Liver (tissue), 9 donors: ENCODE results near the gene LRIT2. TPM values are rescaled to one million over a fixed set of nuclear protein-coding genes. Genes with fewer than 3 reads are reported as not detected.

ENCODE experiments used
- DNase-seq: peaks from one replicate; pipeline ENCODE4 v3.0.0-alpha.2; 2017; ENCODE audit warnings: low spot score
- H3K27ac ChIP-seq, 2 donors: one replicate each; pipeline ENCODE4 v1.7.0; 2013; ENCODE audit warnings: inconsistent platforms in 2 of 2, low read length in 2 of 2, control low read depth in 1 of 2, low read depth in 1 of 2, mild to moderate bottlenecking in 1 of 2
- H3K27me3 ChIP-seq, 4 donors: one replicate each; pipeline versions ENCODE4 v1.6.1 to v1.7.0; 2013; ENCODE audit warnings: low read length in 3 of 4, inconsistent platforms in 1 of 4, mild to moderate bottlenecking in 1 of 4, moderate library complexity in 1 of 4; ENCODE audit not compliant: control insufficient read depth in 4 of 4, insufficient read depth in 4 of 4
- H3K36me3 ChIP-seq, 4 donors: one replicate each; pipeline versions ENCODE4 v1.6.1 to v1.7.0; 2013; ENCODE audit warnings: low read length in 3 of 4, mild to moderate bottlenecking in 3 of 4, low read depth in 1 of 4, moderate library complexity in 1 of 4; ENCODE audit not compliant: control insufficient read depth in 4 of 4, insufficient read depth in 3 of 4
- H3K4me1 ChIP-seq, 4 donors: one replicate each; pipeline versions ENCODE4 v1.6.1 to v1.7.0; 2013; ENCODE audit warnings: low read length in 3 of 4, mild to moderate bottlenecking in 3 of 4, moderate library complexity in 1 of 4; ENCODE audit not compliant: control insufficient read depth in 4 of 4, insufficient read depth in 4 of 4
- H3K4me3 ChIP-seq, 3 donors: one replicate each; pipeline versions ENCODE4 v1.6.1 to v1.7.0; 2013; ENCODE audit warnings: low read length in 3 of 3, control low read depth in 1 of 3, low read depth in 1 of 3, mild to moderate bottlenecking in 1 of 3
- H3K9ac ChIP-seq, 2 donors: one replicate each; pipeline ENCODE4 v1.7.0; 2013; ENCODE audit warnings: low read length in 2 of 2, mild to moderate bottlenecking in 2 of 2, moderate library complexity in 2 of 2, control low read depth in 1 of 2, low read depth in 1 of 2
- H3K9me3 ChIP-seq, 4 donors: one replicate each; pipeline versions ENCODE4 v1.6.1 to v1.7.0; 2013; ENCODE audit warnings: low read length in 3 of 4; ENCODE audit not compliant: control insufficient read depth in 4 of 4
- EGR1 ChIP-seq, 2 donors: IDR thresholded peaks; 2 replicates each; pipeline ENCODE4 v1.6.1; 2016 to 2018; ENCODE audit warnings: antibody characterized with exemption in 2 of 2, low read depth in 2 of 2
- FOXA2 ChIP-seq: IDR thresholded peaks from 2 replicates; pipeline ENCODE4 v1.6.1; 2016; ENCODE audit warnings: antibody characterized with exemption
- HNF4A ChIP-seq, 2 donors: conservative IDR thresholded peaks; 2 replicates each; pipeline ENCODE4 v1.6.1; 2016; ENCODE audit warnings: antibody characterized with exemption in 2 of 2, mild to moderate bottlenecking in 2 of 2
- HNF4G ChIP-seq: IDR thresholded peaks from 2 replicates; pipeline ENCODE4 v1.6.1; 2016; ENCODE audit warnings: antibody characterized with exemption
- JUND ChIP-seq, 2 donors: IDR thresholded peaks; 2 replicates each; pipeline ENCODE4 v1.6.1; 2016; ENCODE audit warnings: antibody characterized with exemption in 2 of 2
- RAD21 ChIP-seq, 2 donors: IDR thresholded peaks; 2 replicates each; pipeline ENCODE4 v1.6.1; 2016; ENCODE audit warnings: antibody characterized with exemption in 2 of 2, mild to moderate bottlenecking in 2 of 2
- SP1 ChIP-seq: IDR thresholded peaks from 2 replicates; pipeline ENCODE4 v1.6.1; 2018; ENCODE audit warnings: antibody characterized with exemption, mild to moderate bottlenecking
- TAF1 ChIP-seq: conservative IDR thresholded peaks from 2 replicates; pipeline ENCODE4 v1.6.1; 2016; ENCODE audit warnings: antibody characterized with exemption, mild to moderate bottlenecking
- YY1 ChIP-seq: IDR thresholded peaks from 2 replicates; pipeline ENCODE4 v1.6.1; 2016; ENCODE audit warnings: antibody characterized with exemption, mild to moderate bottlenecking
- WGBS: extraction: QIAGEN DNeasy Blood & Tissue Kit; methylation state at CpG from one replicate; pipeline ENCODE4 v1.1.7; 2013; 5-methylcytosine and 5-hydroxymethylcytosine counted together
- polyA plus RNA-seq, 2 donors: library from polyadenylated mRNA; stranded (reverse) in 1 of 2; unstranded in 1 of 2; fragments of 200-250 nt in 1 of 2; fragments of >200 nt in 1 of 2; fragmentation: Nextera tagmentation in 1 of 2; extraction: Ambion mirVana in 1 of 2; gene quantifications; one replicate each; pipeline versions ENCODE4 v1.2.1 to v1.2.3, GENCODE V29; 2013 to 2015
- total RNA-seq, 2 donors: library from RNA; depleted of rRNA; stranded (reverse); fragments of >200 nt; gene quantifications; one replicate each; pipeline ENCODE4 v1.2.3, GENCODE V29; 2014
- TF ChIP-seq, protein P1 (sequence below): IDR thresholded peaks from 2 replicates; pipeline ENCODE4 v1.6.1; 2016; ENCODE audit warnings: antibody characterized with exemption
- TF ChIP-seq, protein P2 (sequence below): fragments of 150-350 bp; IDR thresholded peaks from 2 replicates; pipeline ENCODE4 v1.5.1; 2017; ENCODE audit warnings: improper control_type of control experiment, low read depth, low read length; ENCODE audit not compliant: missing input control
- TF ChIP-seq, protein P3 (sequence below): IDR thresholded peaks from 2 replicates; pipeline ENCODE4 v1.6.1; 2016; ENCODE audit warnings: antibody characterized with exemption
- donor health status: healthy.
- donor health status: healthy.
- donor health status: healthy.
- donor health status: healthy.
- donor health status: healthy.

The LRIT2 gene
- total and polyA plus RNA-seq, 4 donors = not detected

DNA sequence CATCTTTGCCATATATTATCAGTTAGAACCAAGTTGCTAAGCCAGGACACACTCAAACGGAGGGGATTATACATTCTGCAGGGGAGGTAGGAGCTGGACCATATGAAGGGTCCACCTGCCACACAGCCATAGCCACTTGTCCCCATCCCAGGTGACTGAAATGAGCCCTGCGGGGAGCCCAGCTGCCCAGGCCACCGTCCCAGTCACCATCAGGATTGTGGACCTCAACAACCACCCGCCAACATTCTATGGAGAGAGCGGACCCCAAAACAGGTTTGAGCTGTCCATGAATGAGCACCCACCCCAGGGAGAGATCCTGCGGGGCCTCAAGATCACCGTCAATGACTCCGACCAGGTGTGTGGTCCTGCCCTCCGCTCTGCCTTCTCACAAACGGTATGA is 17.3 kb downstream of the LRIT2 start:
- no peak for DNase-seq
- H3K27ac ChIP-seq = no peak overlapping the region
- H3K27me3 ChIP-seq = peaks cover 0 to 6% (median 0%) of the 10 kb centered on the region in 4 donors
- H3K4me3 ChIP-seq = no peak overlapping the region
- H3K9ac ChIP-seq = no peak overlapping the region
- no peaks in the 10 kb centered on the region for H3K9me3 ChIP-seq
- WGBS = 84% methylated on average over 10 of the region's 10 CpGs
- TF ChIP-seq RAD21 (IDR thresholded peaks at IDR 0.05) (no peak), TAF1 (no peak)
- H3K4me1 ChIP-seq = no peaks in the 10 kb centered on the region
- H3K36me3 ChIP-seq = no peaks in the 10 kb centered on the region

DNA sequence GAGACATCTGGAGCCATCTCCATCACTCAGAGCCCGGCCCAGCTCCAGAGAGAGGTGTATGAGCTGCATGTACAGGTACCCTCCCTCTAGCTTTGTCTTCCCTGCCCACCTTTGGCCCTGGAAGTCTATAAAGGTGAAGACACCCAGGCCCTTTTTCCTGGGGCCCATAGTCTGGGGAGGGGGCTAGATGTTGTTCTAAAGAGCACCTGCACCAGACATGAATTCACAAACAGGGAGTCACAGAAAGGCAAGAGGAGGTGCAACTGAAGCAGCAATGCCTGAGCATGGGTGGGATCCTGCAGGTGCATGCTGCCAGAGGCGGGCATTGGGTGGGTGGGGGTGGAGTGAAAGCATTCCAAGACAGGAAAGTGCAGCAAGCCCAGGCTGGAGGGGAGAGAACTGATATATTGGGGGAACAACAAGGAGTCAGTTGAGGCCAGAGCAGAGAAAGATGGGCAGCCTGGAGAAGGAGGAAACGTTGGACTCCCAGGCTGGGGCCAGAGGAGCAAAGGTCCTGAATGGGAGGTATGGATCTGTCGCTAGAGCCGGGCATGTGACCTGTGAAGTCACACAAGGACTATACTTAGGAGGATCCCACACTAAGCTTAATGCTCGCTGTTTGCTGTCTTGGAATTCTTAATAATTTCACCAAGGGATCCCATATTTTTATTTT is 19.4 kb downstream of the LRIT2 start:
- Histone ChIP-seq H3K36me3 (no peaks in the 10 kb centered on the region), H3K9me3 (no peaks in the 10 kb centered on the region), H3K9ac (no peak overlapping the region), H3K4me1 (no peaks in the 10 kb centered on the region), H3K4me3 (no peak overlapping the region), H3K27ac (no peak overlapping the region), H3K27me3 (peaks cover 0 to 6% (median 0%) of the 10 kb centered on the region in 4 donors)
- DNase-seq = no peak
- WGBS = 57% methylated on average over 6 of the region's 6 CpGs
- TF ChIP-seq, protein P1, sequence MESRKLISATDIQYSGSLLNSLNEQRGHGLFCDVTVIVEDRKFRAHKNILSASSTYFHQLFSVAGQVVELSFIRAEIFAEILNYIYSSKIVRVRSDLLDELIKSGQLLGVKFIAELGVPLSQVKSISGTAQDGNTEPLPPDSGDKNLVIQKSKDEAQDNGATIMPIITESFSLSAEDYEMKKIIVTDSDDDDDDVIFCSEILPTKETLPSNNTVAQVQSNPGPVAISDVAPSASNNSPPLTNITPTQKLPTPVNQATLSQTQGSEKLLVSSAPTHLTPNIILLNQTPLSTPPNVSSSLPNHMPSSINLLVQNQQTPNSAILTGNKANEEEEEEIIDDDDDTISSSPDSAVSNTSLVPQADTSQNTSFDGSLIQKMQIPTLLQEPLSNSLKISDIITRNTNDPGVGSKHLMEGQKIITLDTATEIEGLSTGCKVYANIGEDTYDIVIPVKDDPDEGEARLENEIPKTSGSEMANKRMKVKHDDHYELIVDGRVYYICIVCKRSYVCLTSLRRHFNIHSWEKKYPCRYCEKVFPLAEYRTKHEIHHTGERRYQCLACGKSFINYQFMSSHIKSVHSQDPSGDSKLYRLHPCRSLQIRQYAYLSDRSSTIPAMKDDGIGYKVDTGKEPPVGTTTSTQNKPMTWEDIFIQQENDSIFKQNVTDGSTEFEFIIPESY = no peak
- TF ChIP-seq HNF4G (no peak), EGR1 (IDR thresholded peaks at IDR 0.05; ENCODE audit: low read depth in 2 of 2) (no peak)

DNA sequence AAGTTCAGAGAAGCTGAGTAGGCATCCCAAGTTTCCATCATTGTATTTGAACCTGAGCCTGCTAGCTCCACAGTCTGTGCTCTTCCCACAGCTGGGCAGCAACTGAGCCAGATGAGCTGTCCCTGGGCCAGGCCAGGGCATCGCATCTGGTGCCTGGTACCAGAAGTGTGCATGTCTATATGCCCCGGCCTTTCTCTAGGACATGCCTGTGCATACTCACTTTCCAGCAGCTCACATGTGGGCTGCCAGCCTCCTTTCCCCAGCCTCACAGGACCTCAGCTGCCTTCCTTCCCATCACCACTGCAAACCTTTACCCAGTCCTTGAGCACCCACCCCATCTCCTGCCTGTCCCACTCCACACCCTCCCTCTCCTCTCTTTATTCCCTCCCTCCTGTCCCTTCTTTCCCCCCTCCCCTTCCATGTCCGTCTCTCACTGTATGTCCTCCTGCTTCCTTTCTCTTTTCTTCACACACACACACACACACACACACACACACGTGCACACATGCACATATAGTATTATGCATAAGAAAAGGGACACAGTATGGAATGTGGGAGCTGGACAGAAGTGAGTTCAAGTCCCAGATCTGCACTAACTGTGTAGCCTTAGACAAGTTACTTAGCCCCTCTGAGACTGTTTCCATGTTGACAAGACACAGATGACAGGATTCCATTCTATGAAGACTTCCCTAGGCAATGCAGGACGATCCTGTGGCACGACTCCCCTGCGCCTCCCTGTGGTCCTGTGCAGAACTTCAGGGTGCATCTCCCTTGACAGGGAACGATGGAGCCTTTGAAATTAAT is 20.1 kb downstream of the LRIT2 start:
- TF ChIP-seq, protein P2, sequence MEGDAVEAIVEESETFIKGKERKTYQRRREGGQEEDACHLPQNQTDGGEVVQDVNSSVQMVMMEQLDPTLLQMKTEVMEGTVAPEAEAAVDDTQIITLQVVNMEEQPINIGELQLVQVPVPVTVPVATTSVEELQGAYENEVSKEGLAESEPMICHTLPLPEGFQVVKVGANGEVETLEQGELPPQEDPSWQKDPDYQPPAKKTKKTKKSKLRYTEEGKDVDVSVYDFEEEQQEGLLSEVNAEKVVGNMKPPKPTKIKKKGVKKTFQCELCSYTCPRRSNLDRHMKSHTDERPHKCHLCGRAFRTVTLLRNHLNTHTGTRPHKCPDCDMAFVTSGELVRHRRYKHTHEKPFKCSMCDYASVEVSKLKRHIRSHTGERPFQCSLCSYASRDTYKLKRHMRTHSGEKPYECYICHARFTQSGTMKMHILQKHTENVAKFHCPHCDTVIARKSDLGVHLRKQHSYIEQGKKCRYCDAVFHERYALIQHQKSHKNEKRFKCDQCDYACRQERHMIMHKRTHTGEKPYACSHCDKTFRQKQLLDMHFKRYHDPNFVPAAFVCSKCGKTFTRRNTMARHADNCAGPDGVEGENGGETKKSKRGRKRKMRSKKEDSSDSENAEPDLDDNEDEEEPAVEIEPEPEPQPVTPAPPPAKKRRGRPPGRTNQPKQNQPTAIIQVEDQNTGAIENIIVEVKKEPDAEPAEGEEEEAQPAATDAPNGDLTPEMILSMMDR = peak; percentile 58
- TF ChIP-seq, protein P3, sequence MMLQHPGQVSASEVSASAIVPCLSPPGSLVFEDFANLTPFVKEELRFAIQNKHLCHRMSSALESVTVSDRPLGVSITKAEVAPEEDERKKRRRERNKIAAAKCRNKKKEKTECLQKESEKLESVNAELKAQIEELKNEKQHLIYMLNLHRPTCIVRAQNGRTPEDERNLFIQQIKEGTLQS = no peak
- TF ChIP-seq HNF4A (conservative IDR thresholded peaks at IDR 0.05) (no peak), SP1 (no peak), HNF4G (no peak), JUND (IDR thresholded peaks at IDR 0.05) (no peak), FOXA2 (no peak), YY1 (no peak), TAF1 (no peak), RAD21 (IDR thresholded peaks at IDR 0.05) (peak; percentile 50 to 73)
- TF ChIP-seq, protein P1 = no peak
- Histone ChIP-seq H3K4me3 (no peak overlapping the region), H3K4me1 (no peaks in the 10 kb centered on the region), H3K36me3 (no peaks in the 10 kb centered on the region), H3K9ac (no peak overlapping the region), H3K9me3 (no peaks in the 10 kb centered on the region), H3K27me3 (peaks cover 0 to 6% (median 0%) of the 10 kb centered on the region in 4 donors), H3K27ac (no peak overlapping the region)
- peak; percentile 62 for DNase-seq
- 38% methylated on average over 8 of the region's 8 CpGs for WGBS
